GM23248 (cell line): ENCODE data around the gene SLC34A3.

Experiments used
- EZH2 ChIP-seq: fragments of 200-600 bp; sonication (generic); IDR thresholded peaks from 2 replicates; pipeline ENCODE4 v1.6.1; 2018; ENCODE audit warnings: antibody characterized with exemption, mild to moderate bottlenecking; ENCODE audit not compliant: insufficient read depth, poor library complexity, severe bottlenecking
- EZH2phosphoT487 ChIP-seq: fragments of 200-600 bp; sonication (generic); IDR thresholded peaks from 2 replicates; pipeline ENCODE4 v1.6.1; 2018; ENCODE audit warnings: antibody characterized with exemption, moderate library complexity, mild to moderate bottlenecking, low read depth; ENCODE audit not compliant: insufficient read depth

DNA sequence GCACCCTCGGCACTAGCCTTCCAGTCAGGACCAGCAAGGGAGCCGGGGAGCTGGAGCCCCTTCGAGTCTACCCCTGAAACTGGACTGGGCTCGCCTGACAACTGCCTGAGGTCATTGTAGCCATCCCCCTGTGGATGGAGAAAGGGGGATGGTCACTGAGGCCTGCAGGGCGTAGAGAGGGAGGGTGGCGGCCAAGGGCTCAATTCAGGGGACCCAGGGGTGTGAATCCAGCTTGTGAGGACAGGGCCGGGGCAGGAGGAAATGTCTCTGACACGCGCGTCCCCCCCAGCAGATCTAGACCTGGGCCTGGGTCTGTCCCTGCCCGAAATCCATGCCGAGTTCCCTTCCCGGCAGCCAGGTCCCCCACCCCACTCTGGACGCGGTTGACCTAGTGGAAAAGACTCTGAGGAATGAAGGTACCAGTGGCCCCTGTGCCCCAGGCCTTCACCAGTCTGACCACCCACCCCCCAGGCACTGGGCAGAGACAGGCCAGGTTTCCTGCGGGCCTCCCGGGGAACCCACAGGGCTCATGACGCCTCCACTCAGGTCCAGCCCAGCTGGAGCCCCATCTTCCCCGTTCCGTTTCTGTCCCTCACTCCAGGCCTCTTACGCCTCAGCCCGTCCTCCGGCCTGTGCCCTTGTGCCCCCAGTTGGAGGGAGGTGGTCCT is 805 bp downstream of the SLC34A3 start:
- no peak for TF ChIP-seq EZH2
- TF ChIP-seq EZH2phosphoT487, result no peak
